ENCODE data around the gene EFCAB11.

EFCAB11 gene

GRCh38 chr14:89957376-89957775 lies 2.8 kb upstream of the EFCAB11 start:
- no peak for DNase-seq (ENCODE audit: low read depth, low spot score)

GRCh38 chr14:89956661-89957009 lies 2.1 kb upstream of the EFCAB11 start:
- DNase-seq (ENCODE audit: low read depth, low spot score) = no peak

- DNase-seq (ENCODE audit: low read depth, low spot score) = peak; percentile 79
These were observed 1.5 kb upstream of the EFCAB11 start, which contains the start of gene TDP1 for GRCh38 chr14:89955745-89956660. TSS of gene TDP1 (plus strand) at chr14:89955927. CDS start at chr14:89963115, 7,188 bp downstream.

- DNase-seq (ENCODE audit: low read depth, low spot score) = peak; percentile 2
These were observed 653 bp upstream of the EFCAB11 start for GRCh38 chr14:89955022-89955744.

- DNase-seq (ENCODE audit: low read depth, low spot score) = no peak
These were observed 928 bp downstream of the EFCAB11 start for GRCh38 chr14:89953602-89954001.

GRCh38 chr14:89952576-89952975 lies 2.0 kb downstream of the EFCAB11 start:
- no peak for DNase-seq (ENCODE audit: low read depth, low spot score)

GRCh38 chr14:89947344-89947743 lies 7.2 kb downstream of the EFCAB11 start:
- DNase-seq (ENCODE audit: low read depth, low spot score) = no peak

- DNase-seq (ENCODE audit: low read depth, low spot score) = no peak
These were observed 12.6 kb downstream of the EFCAB11 start for GRCh38 chr14:89941830-89942377.

- no peak for DNase-seq (ENCODE audit: low read depth, low spot score)
These were observed 17.8 kb downstream of the EFCAB11 start for GRCh38 chr14:89936654-89937185.

GRCh38 chr14:89933002-89933401 lies 21.5 kb downstream of the EFCAB11 start:
- DNase-seq (ENCODE audit: low read depth, low spot score) = no peak

GRCh38 chr14:89927186-89927865 lies 27.2 kb downstream of the EFCAB11 start:
- no peak for DNase-seq (ENCODE audit: low read depth, low spot score)

- no peak for DNase-seq (ENCODE audit: low read depth, low spot score)
These were observed 27.8 kb downstream of the EFCAB11 start for GRCh38 chr14:89926694-89927093.

GRCh38 chr14:89924268-89924667 lies 30.3 kb downstream of the EFCAB11 start:
- no peak for DNase-seq (ENCODE audit: low read depth, low spot score)

- DNase-seq (ENCODE audit: low read depth, low spot score) = no peak
These were observed 32.3 kb downstream of the EFCAB11 start for GRCh38 chr14:89922031-89922907.

- no peak for DNase-seq (ENCODE audit: low read depth, low spot score)
These were observed 33.2 kb downstream of the EFCAB11 start for GRCh38 chr14:89921346-89921745.

- DNase-seq (ENCODE audit: low read depth, low spot score) = no peak
These were observed 34.5 kb downstream of the EFCAB11 start for GRCh38 chr14:89920056-89920455.

- no peak for DNase-seq (ENCODE audit: low read depth, low spot score)
These were observed 35.8 kb downstream of the EFCAB11 start for GRCh38 chr14:89918721-89919120.

GRCh38 chr14:89915114-89915878 lies 39.2 kb downstream of the EFCAB11 start:
- no peak for DNase-seq (ENCODE audit: low read depth, low spot score)

GRCh38 chr14:89912667-89913211 lies 41.8 kb downstream of the EFCAB11 start:
- DNase-seq (ENCODE audit: low read depth, low spot score) = no peak

GRCh38 chr14:89912221-89912620 lies 42.3 kb downstream of the EFCAB11 start:
- DNase-seq (ENCODE audit: low read depth, low spot score) = no peak
